IPS-18a (cell line): Measurements from ENCODE around the gene TBC1D22A.
"Not testable (repeated sequence)": the region's sequence is repeated elsewhere in the genome, so short reads cannot be mapped to it uniquely, and the experiment has no call there.

ENCODE experiments used
- H3K27ac ChIP-seq: one replicate; pipeline ENCODE4 v1.5.1; 2013; ENCODE audit warnings: low read length
- H3K27me3 ChIP-seq: one replicate; pipeline ENCODE4 v1.6.1; 2013; ENCODE audit warnings: mild to moderate bottlenecking, low read length; ENCODE audit not compliant: control insufficient read depth, insufficient read depth
- H3K36me3 ChIP-seq: one replicate; pipeline ENCODE4 v1.6.1; 2013; ENCODE audit warnings: low read depth, low read length; ENCODE audit not compliant: control insufficient read depth
- H3K4me1 ChIP-seq: one replicate; pipeline ENCODE4 v1.6.1; 2013; ENCODE audit warnings: low read depth, low read length; ENCODE audit not compliant: control insufficient read depth
- H3K4me3 ChIP-seq: one replicate; pipeline ENCODE4 v1.5.1; 2013; ENCODE audit warnings: low read length
- H3K9ac ChIP-seq: one replicate; pipeline ENCODE4 v1.6.1; 2013; ENCODE audit warnings: mild to moderate bottlenecking, low read length, moderate library complexity
- H3K9me3 ChIP-seq: one replicate; pipeline ENCODE4 v1.6.1; 2013; ENCODE audit warnings: low read depth, low read length; ENCODE audit not compliant: control insufficient read depth

TBC1D22A gene

GRCh38 chr22:46779023-46779422 lies 16.6 kb downstream of the TBC1D22A start:
- H3K9me3 ChIP-seq, result no peaks in the 10 kb centered on the region
- H3K27me3 ChIP-seq, result no peaks in the 10 kb centered on the region
- H3K36me3 ChIP-seq, result no peaks in the 10 kb centered on the region
- no peak overlapping the region for H3K4me3 ChIP-seq
- no peak overlapping the region for H3K27ac ChIP-seq
- H3K4me1 ChIP-seq, result peaks cover 5% of the 10 kb centered on the region
- no peak overlapping the region for H3K9ac ChIP-seq

- Histone ChIP-seq H3K4me1 (no peaks in the 10 kb centered on the region), H3K4me3 (no peak overlapping the region), H3K27me3 (no peaks in the 10 kb centered on the region), H3K9me3 (no peaks in the 10 kb centered on the region), H3K9ac (no peak overlapping the region), H3K27ac (no peak overlapping the region), H3K36me3 (no peaks in the 10 kb centered on the region)
Measured at GRCh38 chr22:46779651-46780050, 17.2 kb downstream of the TBC1D22A start.

GRCh38 chr22:46780453-46780852 lies 18.0 kb downstream of the TBC1D22A start:
- Histone ChIP-seq H3K4me3 (no peak overlapping the region), H3K9me3 (no peaks in the 10 kb centered on the region), H3K27ac (no peak overlapping the region), H3K36me3 (no peaks in the 10 kb centered on the region), H3K9ac (no peak overlapping the region), H3K27me3 (no peaks in the 10 kb centered on the region), H3K4me1 (no peaks in the 10 kb centered on the region)

GRCh38 chr22:46781291-46781690 lies 18.8 kb downstream of the TBC1D22A start:
- no peaks in the 10 kb centered on the region for H3K27me3 ChIP-seq
- H3K9me3 ChIP-seq, result no peaks in the 10 kb centered on the region
- H3K36me3 ChIP-seq, result no peaks in the 10 kb centered on the region
- H3K9ac ChIP-seq, result no peak overlapping the region
- H3K4me3 ChIP-seq, result no peak overlapping the region
- no peak overlapping the region for H3K27ac ChIP-seq
- H3K4me1 ChIP-seq, result no peaks in the 10 kb centered on the region

- H3K9ac ChIP-seq, H3K27me3 ChIP-seq, H3K4me3 ChIP-seq, H3K9me3 ChIP-seq, H3K36me3 ChIP-seq, H3K27ac ChIP-seq, H3K4me1 ChIP-seq: not testable (repeated sequence)
Measured at GRCh38 chr22:46782200-46782599, 19.8 kb downstream of the TBC1D22A start.

DNA sequence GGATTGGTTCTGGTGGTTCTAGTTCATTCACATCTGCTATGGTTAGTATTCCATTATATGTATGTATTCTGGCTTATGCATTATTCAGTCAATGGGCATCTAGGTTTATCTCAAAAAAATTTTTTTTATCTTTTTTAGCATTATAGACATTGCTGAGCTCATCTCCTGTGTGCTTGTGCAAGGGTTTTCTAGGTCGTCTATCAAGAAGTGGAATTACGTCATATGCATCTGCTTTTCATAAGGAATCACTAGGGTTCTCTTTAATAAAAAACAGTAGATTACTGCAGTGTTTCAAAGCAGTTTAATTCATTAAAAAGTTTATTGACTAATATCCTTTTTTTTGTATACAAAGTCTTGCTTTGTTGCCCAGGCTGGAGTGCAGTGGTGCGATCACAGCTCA lies 21.3 kb downstream of the TBC1D22A start:
- Histone ChIP-seq H3K27ac (no peak overlapping the region), H3K4me3 (no peak overlapping the region), H3K9me3 (no peaks in the 10 kb centered on the region), H3K9ac (no peak overlapping the region), H3K27me3 (no peaks in the 10 kb centered on the region), H3K36me3 (no peaks in the 10 kb centered on the region), H3K4me1 (no peaks in the 10 kb centered on the region)

GRCh38 chr22:46788441-46789172 lies 26.2 kb downstream of the TBC1D22A start:
- Histone ChIP-seq H3K27me3 (no peaks in the 10 kb centered on the region), H3K9ac (no peak overlapping the region), H3K27ac (no peak overlapping the region), H3K9me3 (no peaks in the 10 kb centered on the region), H3K4me1 (no peaks in the 10 kb centered on the region), H3K36me3 (no peaks in the 10 kb centered on the region), H3K4me3 (no peak overlapping the region)

DNA sequence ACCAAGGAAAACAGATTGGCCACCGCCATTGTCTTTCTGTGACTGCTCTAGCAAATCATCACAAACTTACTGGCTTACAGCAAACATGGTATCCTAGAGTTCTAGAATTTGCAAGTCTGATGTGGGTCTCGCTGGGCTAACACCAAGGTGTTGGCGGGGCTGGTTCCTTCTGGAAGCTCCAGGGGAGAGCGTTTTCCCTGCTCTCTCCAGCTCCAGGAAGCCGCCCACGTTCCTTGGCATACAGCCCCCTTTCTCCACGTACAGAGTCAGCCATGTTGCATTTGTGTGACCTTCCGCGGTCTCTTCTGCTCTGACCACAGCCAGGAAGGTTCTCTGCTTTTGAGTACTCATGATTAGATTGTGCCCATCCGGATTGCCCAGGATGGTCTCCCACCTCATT lies 27.5 kb downstream of the TBC1D22A start:
- no peaks in the 10 kb centered on the region for H3K9me3 ChIP-seq
- no peaks in the 10 kb centered on the region for H3K4me1 ChIP-seq
- peaks cover 5% of the 10 kb centered on the region for H3K36me3 ChIP-seq
- H3K27me3 ChIP-seq, result no peaks in the 10 kb centered on the region
- H3K9ac ChIP-seq, result no peak overlapping the region
- no peak overlapping the region for H3K27ac ChIP-seq
- no peak overlapping the region for H3K4me3 ChIP-seq

DNA sequence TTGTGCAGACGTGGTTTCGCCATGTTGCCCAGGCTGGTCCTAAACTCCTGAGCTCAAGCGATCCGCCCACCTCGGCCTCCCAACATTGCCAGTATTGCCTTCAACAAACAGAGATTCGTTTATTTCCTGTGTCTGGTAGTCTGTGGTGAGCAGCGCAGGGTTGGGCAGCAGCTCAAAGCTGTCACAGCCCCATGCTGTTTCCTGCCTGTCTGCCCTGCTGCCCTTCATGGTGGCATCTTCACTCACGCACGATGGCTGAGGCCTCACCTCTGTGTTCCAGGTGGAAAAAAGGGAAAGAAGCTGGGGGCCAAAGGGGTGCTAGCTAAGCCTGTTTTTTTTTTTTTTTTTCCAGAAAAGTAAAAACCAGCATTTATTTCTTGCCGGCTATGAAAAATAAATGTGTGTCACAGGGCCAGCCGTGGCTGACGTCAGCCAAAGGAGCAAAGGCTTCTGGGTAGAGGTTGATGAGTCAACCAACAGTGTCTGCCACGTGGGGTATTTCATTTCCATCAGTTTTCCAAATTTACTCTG lies 28.8 kb downstream of the TBC1D22A start:
- H3K4me3 ChIP-seq, result no peak overlapping the region
- H3K4me1 ChIP-seq, result no peaks in the 10 kb centered on the region
- no peaks in the 10 kb centered on the region for H3K9me3 ChIP-seq
- no peaks in the 10 kb centered on the region for H3K27me3 ChIP-seq
- no peak overlapping the region for H3K27ac ChIP-seq
- no peak overlapping the region for H3K9ac ChIP-seq
- peaks cover 5% of the 10 kb centered on the region for H3K36me3 ChIP-seq

DNA sequence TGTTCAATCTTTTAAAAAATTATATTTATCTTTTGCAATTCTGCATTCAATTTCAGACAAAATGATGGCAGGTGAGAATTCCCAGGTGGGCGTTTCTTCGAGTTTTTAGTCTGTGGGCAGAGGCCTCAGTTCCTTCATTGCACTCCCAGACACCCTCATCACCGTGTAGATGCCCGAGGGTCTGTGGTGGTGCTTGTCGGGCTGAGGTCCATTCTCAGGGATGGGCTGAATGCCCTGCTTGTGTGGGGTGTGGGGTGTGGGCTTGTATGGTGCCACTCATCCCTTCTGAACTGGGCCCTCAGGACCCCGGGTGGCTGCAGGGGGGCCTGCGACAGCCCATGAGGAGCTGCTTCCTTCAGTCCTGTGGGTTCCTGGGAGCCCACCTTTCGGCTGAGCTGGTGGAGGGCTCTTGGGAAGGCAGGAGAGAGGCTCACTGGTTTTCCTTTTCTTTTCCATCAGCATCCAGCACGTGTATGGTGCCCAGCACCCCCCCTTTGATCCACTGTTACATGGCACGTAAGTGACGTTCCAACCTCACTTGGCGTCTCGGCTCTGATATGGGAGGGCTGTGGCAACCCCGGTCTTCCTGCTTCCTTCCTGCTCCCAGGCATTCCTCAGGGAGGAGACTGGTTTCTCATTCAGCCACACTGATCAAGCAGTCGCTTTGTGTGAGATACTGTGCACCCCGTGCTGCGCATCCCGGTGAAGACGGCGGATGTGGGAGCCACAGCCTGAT lies 29.8 kb downstream of the TBC1D22A start:
- H3K36me3 ChIP-seq, result peaks cover 5% of the 10 kb centered on the region
- H3K27ac ChIP-seq, result no peak overlapping the region
- H3K4me3 ChIP-seq, result no peak overlapping the region
- H3K9me3 ChIP-seq, result no peaks in the 10 kb centered on the region
- H3K4me1 ChIP-seq, result no peaks in the 10 kb centered on the region
- no peaks in the 10 kb centered on the region for H3K27me3 ChIP-seq
- no peak overlapping the region for H3K9ac ChIP-seq

DNA sequence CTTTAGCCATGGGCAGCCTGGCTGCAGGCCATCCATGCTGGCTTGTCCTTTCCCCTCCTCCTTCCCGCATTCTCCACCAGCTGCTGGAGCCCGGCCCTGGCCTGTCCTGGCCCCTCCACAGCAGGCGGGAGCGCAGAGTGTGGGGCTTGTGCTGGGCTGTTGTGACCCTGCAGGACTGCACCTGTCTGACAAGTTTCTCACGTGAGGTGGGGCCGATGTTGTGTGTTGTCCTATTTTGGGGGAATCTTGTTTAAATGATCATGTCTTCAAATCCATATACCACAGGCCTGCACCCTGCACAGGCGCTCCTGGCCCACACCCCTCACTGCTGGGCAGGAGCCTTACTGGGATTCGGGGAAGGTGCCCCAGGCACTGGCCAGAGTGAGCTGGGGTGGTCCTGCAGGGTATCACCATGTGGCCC lies 30.4 kb downstream of the TBC1D22A start:
- no peak overlapping the region for H3K27ac ChIP-seq
- H3K36me3 ChIP-seq, result peaks cover 5% of the 10 kb centered on the region
- H3K9ac ChIP-seq, result no peak overlapping the region
- H3K9me3 ChIP-seq, result no peaks in the 10 kb centered on the region
- no peak overlapping the region for H3K4me3 ChIP-seq
- no peaks in the 10 kb centered on the region for H3K27me3 ChIP-seq
- no peaks in the 10 kb centered on the region for H3K4me1 ChIP-seq

DNA sequence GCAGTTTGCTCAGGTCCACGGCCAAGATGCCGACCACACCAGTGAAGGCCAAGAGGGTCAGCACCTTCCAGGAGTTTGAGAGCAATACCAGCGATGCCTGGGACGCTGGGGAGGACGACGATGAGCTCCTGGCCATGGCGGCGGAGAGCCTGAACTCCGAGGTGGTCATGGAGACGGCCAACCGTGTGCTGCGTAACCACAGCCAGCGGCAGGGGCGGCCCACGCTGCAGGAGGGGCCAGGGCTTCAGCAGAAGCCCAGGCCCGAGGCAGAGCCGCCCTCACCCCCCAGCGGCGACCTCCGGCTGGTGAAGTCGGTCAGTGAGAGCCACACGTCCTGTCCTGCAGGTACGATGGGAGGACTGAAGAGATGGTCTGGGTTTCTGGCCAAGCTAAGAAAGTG lies 31.0 kb downstream of the TBC1D22A start:
- Histone ChIP-seq H3K27me3 (no peaks in the 10 kb centered on the region), H3K9me3 (no peaks in the 10 kb centered on the region), H3K27ac (no peak overlapping the region), H3K4me1 (no peaks in the 10 kb centered on the region), H3K4me3 (no peak overlapping the region), H3K36me3 (peaks cover 5% of the 10 kb centered on the region), H3K9ac (no peak overlapping the region)
